MCF 10A (cell line): ENCODE measurements around the gene GCSAML. TPM values are rescaled to one million over a fixed set of nuclear protein-coding genes. Genes with fewer than 3 reads are reported as not detected.

ENCODE experiments used
- BruUV-seq: library from RNA; stranded (reverse); fragments of 400-500 nt; replicated peaks from 2 replicates; lab custom pipeline; 2021; lab: Mats Ljungman, UMichigan
- CTCF ChIA-PET: fragments of 300-600 bp; sonication (Branson Sonifier 250); formaldehyde crosslinking; extraction: SDS; loops from one replicate; lab custom pipeline; 2021; ENCODE audit warnings: antibody characterized with exemption, inconsistent platforms; lab: Yijun Ruan, JAX
- POLR2A ChIA-PET: fragments of 300-600, 350-650 bp; sonication (Branson Sonifier 250); formaldehyde crosslinking; extraction: SDS; loops from one replicate; lab custom pipeline; 2020; ENCODE audit warnings: antibody characterized with exemption, inconsistent platforms; lab: Yijun Ruan, JAX
- DNase-seq: peaks from one replicate; pipeline ENCODE4 v3.0.0-alpha.2; 2018; ENCODE audit not compliant: unreplicated experiment
- H3K27ac Mint-ChIP-seq: one replicate; pipeline ENCODE4 v1.8.0; 2022; ENCODE audit warnings: mild to moderate bottlenecking, low read depth, mixed read lengths; ENCODE audit not compliant: unreplicated experiment
- H3K27me3 Mint-ChIP-seq: one replicate; pipeline ENCODE4 v1.8.0; 2022; ENCODE audit warnings: mixed read lengths; ENCODE audit not compliant: insufficient read depth, unreplicated experiment
- H3K36me3 Mint-ChIP-seq: one replicate; pipeline ENCODE4 v1.8.0; 2022; ENCODE audit warnings: mild to moderate bottlenecking, moderate library complexity, mixed read lengths; ENCODE audit not compliant: insufficient read depth, unreplicated experiment
- H3K4me1 Mint-ChIP-seq: one replicate; pipeline ENCODE4 v1.8.0; 2022; ENCODE audit warnings: mixed read lengths; ENCODE audit not compliant: insufficient read depth, unreplicated experiment
- H3K4me3 Mint-ChIP-seq: one replicate; pipeline ENCODE4 v1.8.0; 2022; ENCODE audit warnings: mild to moderate bottlenecking, moderate library complexity, mixed read lengths; ENCODE audit not compliant: unreplicated experiment
- H3K9me3 Mint-ChIP-seq: one replicate; pipeline ENCODE4 v1.8.0; 2022; ENCODE audit warnings: mixed read lengths; ENCODE audit not compliant: unreplicated experiment
- CTCF ChIP-seq: fragments of 200-600 bp; IDR thresholded peaks from one replicate; pipeline ENCODE4 v1.8.0; 2022; ENCODE audit warnings: antibody characterized with exemption, mild to moderate bottlenecking; ENCODE audit not compliant: unreplicated experiment
- intact Hi-C: fragments of 100-400 bp; cut with micrococcal nuclease; formaldehyde crosslinking; loops from 2 replicates; pipeline ENCODE4 v1.14.1; 2022
- total RNA-seq: library from RNA; stranded (reverse); gene quantifications from 2 replicates; pipeline ENCODE4 v1.2.3, GENCODE V29; 2022

The GCSAML gene
- total RNA-seq, 1 experiment from 2014 or later, result not detected

GRCh38 chr1:247561711-247562110, 12.8 kb downstream of the GCSAML start:
- intact Hi-C loops, result no loop called here
- H3K27me3 Mint-ChIP-seq, result no peaks in the 10 kb centered on the region
- no peaks in the 10 kb centered on the region for H3K36me3 Mint-ChIP-seq
- no peak for DNase-seq
- no peak for TF ChIP-seq CTCF
- ChIA-PET POLR2A (no interaction called here), CTCF (interaction anchor here (1.0 to 1.6 kb wide), 4 partner anchors 10 to 171 kb away, joined by 3 to 7 read pairs (median 4); no protein-coding TSS in a partner anchor)
- BruUV-seq, result no TSS peak
- H3K4me1 Mint-ChIP-seq, result no peaks in the 10 kb centered on the region
- H3K9me3 Mint-ChIP-seq, result no peaks in the 10 kb centered on the region
- no peak overlapping the region for H3K27ac Mint-ChIP-seq
- H3K4me3 Mint-ChIP-seq, result no peak overlapping the region

- Mint-ChIP-seq H3K27ac (no peak overlapping the region), H3K36me3 (no peaks in the 10 kb centered on the region), H3K9me3 (no peaks in the 10 kb centered on the region), H3K27me3 (no peaks in the 10 kb centered on the region), H3K4me1 (no peaks in the 10 kb centered on the region), H3K4me3 (no peak overlapping the region)
- ChIA-PET CTCF (interaction anchor here (1.2 to 1.6 kb wide), 3 partner anchors 15 to 172 kb away, joined by 3 to 7 read pairs (median 4); no protein-coding TSS in a partner anchor), POLR2A (no interaction called here)
- DNase-seq, result no peak
- intact Hi-C loops, result no loop called here
- TF ChIP-seq CTCF, result no peak
- no TSS peak for BruUV-seq
These were observed 13.3 kb downstream of the GCSAML start for GRCh38 chr1:247562198-247562597.

- ChIA-PET CTCF (interaction anchor here (0.6 to 9.9 kb wide), 8 partner anchors 45 to 666 kb away, joined by 3 to 92 read pairs (median 4); no protein-coding TSS in a partner anchor), POLR2A (no interaction called here)
- no peaks in the 10 kb centered on the region for H3K27me3 Mint-ChIP-seq
- peaks cover 24% of the 10 kb centered on the region for H3K9me3 Mint-ChIP-seq
- TF ChIP-seq CTCF, result no peak
- DNase-seq, result no peak
- BruUV-seq, result no TSS peak
- H3K4me1 Mint-ChIP-seq, result peaks cover 10% of the 10 kb centered on the region
- intact Hi-C loops, result no loop called here
- no peak overlapping the region for H3K27ac Mint-ChIP-seq
- H3K4me3 Mint-ChIP-seq, result no peak overlapping the region
- no peaks in the 10 kb centered on the region for H3K36me3 Mint-ChIP-seq
These were observed 25.3 kb downstream of the GCSAML start for GRCh38 chr1:247574236-247574635.

GRCh38 chr1:247574664-247575063, 25.7 kb downstream of the GCSAML start:
- BruUV-seq, result no TSS peak
- intact Hi-C loops, result no loop called here
- peaks cover 23% of the 10 kb centered on the region for H3K9me3 Mint-ChIP-seq

More at GRCh38 chr1:247574664-247575063, 25.7 kb downstream of the GCSAML start:
- peaks cover 10% of the 10 kb centered on the region for H3K4me1 Mint-ChIP-seq
- no peak for TF ChIP-seq CTCF
- no peaks in the 10 kb centered on the region for H3K27me3 Mint-ChIP-seq
- peak; percentile 41 for DNase-seq
- no peak overlapping the region for H3K27ac Mint-ChIP-seq
- ChIA-PET POLR2A (no interaction called here), CTCF (interaction anchor here (0.5 to 9.9 kb wide), 7 partner anchors 12 to 200 kb away, joined by 3 to 92 read pairs (median 3); no protein-coding TSS in a partner anchor)
- H3K4me3 Mint-ChIP-seq, result no peak overlapping the region
- no peaks in the 10 kb centered on the region for H3K36me3 Mint-ChIP-seq
